Measurements from ENCODE around the gene GPR180. TPM values are rescaled to one million over a fixed set of nuclear protein-coding genes. Genes with fewer than 3 reads are reported as not detected.

The GPR180 gene
- polyA plus RNA-seq, 1 experiment: 8.6 TPM

DNA sequence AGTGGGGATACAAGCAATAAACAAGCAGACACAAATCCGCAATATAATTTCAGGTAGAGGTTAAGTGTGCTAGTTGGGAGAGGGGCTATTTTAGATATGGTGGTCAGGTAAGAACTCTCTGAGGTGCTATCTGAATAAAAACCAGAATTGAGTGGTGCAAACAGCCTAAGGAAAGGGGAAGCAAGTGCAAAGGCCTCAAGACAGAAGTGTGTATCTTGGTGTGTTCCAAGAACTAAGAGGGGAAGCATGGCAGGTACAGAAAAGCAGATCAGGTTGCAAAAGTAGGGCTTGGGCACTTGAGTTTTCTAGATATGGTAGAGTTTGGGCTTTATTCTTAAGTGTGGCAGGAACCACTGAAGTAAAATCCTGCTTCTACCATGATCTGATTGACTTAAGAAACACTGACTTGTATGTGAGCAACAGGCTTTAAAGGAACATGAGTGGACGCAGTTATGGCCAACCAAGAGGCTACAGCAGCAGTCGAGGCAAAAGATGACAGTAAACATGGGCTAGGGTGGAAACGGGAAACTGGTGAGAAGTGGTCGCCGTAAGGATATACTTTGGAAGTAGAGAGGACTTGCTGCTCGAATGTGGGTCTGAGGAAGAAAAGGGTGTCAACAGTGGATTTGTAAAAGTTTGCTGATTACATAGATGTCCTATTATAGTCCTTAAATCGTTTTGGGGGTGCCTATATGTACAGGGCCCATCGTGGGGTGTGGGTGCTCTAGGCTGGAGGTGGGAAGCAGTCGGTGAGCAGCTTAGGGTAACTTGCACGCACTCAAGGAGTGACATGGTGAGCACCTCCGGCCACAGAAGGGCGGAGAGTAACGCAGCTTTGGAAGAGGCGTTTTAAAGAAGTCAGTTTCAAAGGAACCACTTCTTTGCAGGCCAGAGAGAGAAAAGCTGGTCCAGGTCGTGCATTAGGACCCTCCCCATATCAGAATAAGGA lies 6.4 kb upstream of the GPR180 start:
- Histone ChIP-seq H3K9me3 (ENCODE audit: control insufficient read depth, insufficient read depth, low read length) (no peaks in the 10 kb centered on the region), H3K27me3 (ENCODE audit: control insufficient read depth, insufficient read depth, low read length) (no peaks in the 10 kb centered on the region), H3K4me3 (ENCODE audit: low read depth, low read length) (peak overlapping the region; percentile 74), H3K27ac (ENCODE audit: low read depth, low read length) (peak overlapping the region; percentile 68)
- TF ChIP-seq, protein P1, sequence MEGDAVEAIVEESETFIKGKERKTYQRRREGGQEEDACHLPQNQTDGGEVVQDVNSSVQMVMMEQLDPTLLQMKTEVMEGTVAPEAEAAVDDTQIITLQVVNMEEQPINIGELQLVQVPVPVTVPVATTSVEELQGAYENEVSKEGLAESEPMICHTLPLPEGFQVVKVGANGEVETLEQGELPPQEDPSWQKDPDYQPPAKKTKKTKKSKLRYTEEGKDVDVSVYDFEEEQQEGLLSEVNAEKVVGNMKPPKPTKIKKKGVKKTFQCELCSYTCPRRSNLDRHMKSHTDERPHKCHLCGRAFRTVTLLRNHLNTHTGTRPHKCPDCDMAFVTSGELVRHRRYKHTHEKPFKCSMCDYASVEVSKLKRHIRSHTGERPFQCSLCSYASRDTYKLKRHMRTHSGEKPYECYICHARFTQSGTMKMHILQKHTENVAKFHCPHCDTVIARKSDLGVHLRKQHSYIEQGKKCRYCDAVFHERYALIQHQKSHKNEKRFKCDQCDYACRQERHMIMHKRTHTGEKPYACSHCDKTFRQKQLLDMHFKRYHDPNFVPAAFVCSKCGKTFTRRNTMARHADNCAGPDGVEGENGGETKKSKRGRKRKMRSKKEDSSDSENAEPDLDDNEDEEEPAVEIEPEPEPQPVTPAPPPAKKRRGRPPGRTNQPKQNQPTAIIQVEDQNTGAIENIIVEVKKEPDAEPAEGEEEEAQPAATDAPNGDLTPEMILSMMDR (IDR thresholded peaks at IDR 0.05; ENCODE audit: low read depth, low read length): no peak
- CTCF ChIA-PET: no interaction called here
- DNase-seq (ENCODE audit: low read depth, low spot score): no peak
- POLR2A ChIA-PET: interaction anchor here (0.6 to 1.8 kb wide), 3 partner anchors 15 to 1260 kb away, joined by 5 to 21 read pairs (median 5); no protein-coding TSS in a partner anchor

DNA sequence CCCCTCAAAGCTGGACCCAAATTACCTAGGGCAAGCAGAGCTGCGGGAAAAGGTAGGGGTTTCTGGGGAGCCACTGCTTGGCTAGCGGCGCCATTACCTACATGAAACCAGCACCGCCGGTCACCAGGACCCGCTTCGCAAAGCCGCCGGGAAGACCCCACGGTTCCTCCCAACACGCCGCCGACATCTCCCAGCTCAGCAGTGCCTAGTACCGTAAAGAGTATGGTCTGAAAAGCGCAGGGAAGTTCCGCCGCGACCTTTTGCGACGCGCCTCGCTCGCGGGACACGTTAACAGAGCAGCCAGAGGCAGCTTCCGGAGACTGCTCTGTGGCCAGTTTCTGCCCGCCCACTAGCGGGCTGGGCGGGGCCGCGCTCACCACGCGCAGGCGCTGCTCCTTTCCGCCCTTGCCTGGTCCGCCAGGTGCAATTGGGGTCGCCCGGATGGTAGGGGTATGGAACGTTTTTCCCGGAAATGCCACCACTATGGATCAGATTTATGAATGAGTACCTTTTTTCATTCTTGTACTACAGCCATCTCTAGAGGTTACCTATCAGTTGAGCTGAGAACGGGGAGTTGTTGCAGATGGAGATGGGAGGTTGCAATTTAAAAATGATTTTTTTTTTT lies 5.6 kb upstream of the GPR180 start, which contains the start of gene TGDS:
Gene TGDS (minus strand): TSS at position 203 of the 625 bp plus-strand sequence. CDS start 16 bp downstream, at position 187.
- ChIA-PET CTCF (no interaction called here), POLR2A (interaction anchor here (0.6 to 1.8 kb wide), 6 partner anchors 10 to 1260 kb away, joined by 3 to 21 read pairs (median 5); no protein-coding TSS in a partner anchor)
- TF ChIP-seq, protein P1 (IDR thresholded peaks at IDR 0.05; ENCODE audit: low read depth, low read length): no peak

DNA sequence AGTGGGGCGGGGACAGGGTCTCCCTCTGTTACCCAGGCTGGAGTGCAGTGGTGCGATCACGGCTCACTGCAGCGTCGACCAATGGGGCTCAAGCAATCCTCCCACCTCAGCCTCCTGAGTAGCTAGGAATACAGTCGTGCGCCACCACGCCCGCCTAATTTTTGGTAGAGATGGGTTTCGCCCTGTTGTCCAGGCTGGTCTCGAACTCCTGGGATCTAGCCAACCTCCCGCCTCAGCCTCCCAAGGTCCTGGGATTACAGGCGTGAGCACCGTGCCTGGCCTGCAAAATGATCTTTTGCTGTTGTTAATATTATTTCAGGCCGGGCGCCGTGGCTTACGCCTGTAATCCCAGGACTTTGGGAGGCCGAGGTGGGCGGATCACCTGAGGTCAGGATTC lies 5.1 kb upstream of the GPR180 start:
- Histone ChIP-seq H3K4me3 (ENCODE audit: low read depth, low read length) (peak overlapping the region; percentile 74), H3K27ac (ENCODE audit: low read depth, low read length) (no peak overlapping the region), H3K9me3 (ENCODE audit: control insufficient read depth, insufficient read depth, low read length) (no peaks in the 10 kb centered on the region), H3K27me3 (ENCODE audit: control insufficient read depth, insufficient read depth, low read length) (no peaks in the 10 kb centered on the region)
- POLR2A ChIA-PET: interaction anchor here (0.6 to 1.8 kb wide), 5 partner anchors 10 to 1026 kb away, joined by 3 to 21 read pairs (median 5); no protein-coding TSS in a partner anchor
- CTCF ChIA-PET: interaction anchor here (0.7 kb wide), 1 partner anchor 379 kb away, joined by 4 read pairs; no protein-coding TSS in a partner anchor
- no peak for DNase-seq (ENCODE audit: low read depth, low spot score)
- TF ChIP-seq, protein P1 (IDR thresholded peaks at IDR 0.05; ENCODE audit: low read depth, low read length): no peak

More for the DNA sequence above, 5.6 kb upstream of the GPR180 start, which contains the start of gene TGDS:
- DNase-seq (ENCODE audit: low read depth, low spot score): peak; percentile 74
- Histone ChIP-seq H3K27ac (ENCODE audit: low read depth, low read length) (peak within 1 kb of the TSS; percentile 68), H3K27me3 (ENCODE audit: control insufficient read depth, insufficient read depth, low read length) (no peaks in the 10 kb centered on the region), H3K4me3 (ENCODE audit: low read depth, low read length) (peak within 1 kb of the TSS; percentile 74), H3K9me3 (ENCODE audit: control insufficient read depth, insufficient read depth, low read length) (no peaks in the 10 kb centered on the region)

DNA sequence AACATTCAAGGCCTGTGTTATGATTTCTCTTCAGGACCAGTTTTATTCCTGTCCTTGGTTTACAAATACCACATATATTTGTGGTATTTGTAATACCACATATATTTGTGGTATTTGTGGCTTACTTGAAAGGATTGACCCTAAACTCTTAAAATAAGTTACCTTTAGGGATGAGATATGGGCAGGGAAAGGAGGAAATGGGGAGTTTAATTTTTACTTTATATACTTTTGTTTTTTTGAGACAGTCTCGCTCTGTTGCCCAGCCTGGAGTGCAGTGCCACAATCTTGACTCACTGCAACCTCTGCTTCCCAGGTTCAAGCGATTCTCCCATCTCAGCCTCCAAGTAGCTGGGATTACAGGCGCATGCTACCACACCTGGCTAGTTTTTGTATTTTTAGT lies 3.4 kb upstream of the GPR180 start:
- Histone ChIP-seq H3K27ac (ENCODE audit: low read depth, low read length) (peak overlapping the region; percentile 25), H3K4me3 (ENCODE audit: low read depth, low read length) (no peak overlapping the region), H3K27me3 (ENCODE audit: control insufficient read depth, insufficient read depth, low read length) (no peaks in the 10 kb centered on the region), H3K9me3 (ENCODE audit: control insufficient read depth, insufficient read depth, low read length) (no peaks in the 10 kb centered on the region; the same call in 1 of the 2 replicates)
- DNase-seq (ENCODE audit: low read depth, low spot score): no peak
- TF ChIP-seq, protein P1 (IDR thresholded peaks at IDR 0.05; ENCODE audit: low read depth, low read length): no peak
- POLR2A ChIA-PET: no interaction called here
- CTCF ChIA-PET: no interaction called here
